AG10803 (cell line): ENCODE measurements around the gene ZBTB16.

ENCODE experiments used
- DNase-seq: peaks from one replicate; pipeline ENCODE4 v3.0.0; 2010; ENCODE audit warnings: low read depth
- H3K4me3 ChIP-seq: 2 replicates; pipeline ENCODE4 v1.5.1; 2011; ENCODE audit warnings: mild to moderate bottlenecking, low read length, control low read depth
- CTCF ChIP-seq: conservative IDR thresholded peaks from 2 replicates; pipeline ENCODE4 v1.5.1; 2011; ENCODE audit warnings: mild to moderate bottlenecking, low read length, control low read depth, inconsistent platforms

Gene ZBTB16

DNA sequence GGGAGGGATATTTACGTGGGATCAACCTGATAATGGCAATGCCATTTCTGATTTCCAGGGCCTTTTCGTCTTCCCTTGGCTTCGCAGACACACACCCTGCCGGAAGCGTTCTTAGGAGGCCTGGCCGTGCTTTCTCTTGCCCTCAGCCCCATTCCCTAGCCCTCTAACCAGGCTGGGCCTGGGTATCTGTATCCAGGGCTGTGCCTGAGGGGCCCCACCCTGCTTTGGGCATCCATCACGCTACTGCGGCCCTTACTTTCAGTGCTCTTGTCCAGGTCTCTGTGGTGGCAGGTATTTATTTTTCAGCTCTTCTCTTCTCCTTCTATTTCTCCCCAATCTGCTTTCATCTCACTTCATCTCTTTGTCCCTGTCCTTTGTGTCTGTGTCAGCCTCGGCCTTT is 105.0 kb downstream of the ZBTB16 start:
- H3K4me3 ChIP-seq, result no peak overlapping the region
- no peak for DNase-seq
- TF ChIP-seq CTCF, result no peak

- no peak overlapping the region for H3K4me3 ChIP-seq
- TF ChIP-seq CTCF, result no peak
- DNase-seq, result no peak
Observed at GRCh38 chr11:114165326-114166230, 106.1 kb downstream of the ZBTB16 start.

GRCh38 chr11:114166362-114166761 is 106.9 kb downstream of the ZBTB16 start:
- no peak for TF ChIP-seq CTCF
- no peak overlapping the region for H3K4me3 ChIP-seq
- DNase-seq, result no peak

DNA sequence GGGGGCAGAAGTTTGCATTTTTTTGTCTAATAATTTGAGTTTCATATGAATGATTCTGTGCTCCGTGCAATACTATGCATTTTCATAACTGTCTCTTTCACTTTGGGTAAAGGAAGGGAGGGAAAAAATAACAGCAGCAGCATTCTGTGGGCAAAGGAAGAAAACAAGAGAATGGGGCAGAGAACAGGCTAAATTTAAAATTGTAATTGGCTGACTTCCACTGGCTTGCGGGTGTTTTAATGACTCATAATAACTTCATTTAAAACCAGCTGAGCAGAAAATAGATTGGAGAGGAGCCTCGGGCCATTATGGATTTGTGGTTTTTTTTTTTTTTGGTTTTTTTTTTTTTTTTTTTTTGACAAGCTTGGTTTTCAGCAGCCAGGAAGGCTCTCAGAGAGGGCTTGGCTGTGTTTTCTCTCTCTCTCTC is 107.4 kb downstream of the ZBTB16 start:
- DNase-seq, result peak; percentile 91
- TF ChIP-seq CTCF, result no peak
- no peak overlapping the region for H3K4me3 ChIP-seq

DNA sequence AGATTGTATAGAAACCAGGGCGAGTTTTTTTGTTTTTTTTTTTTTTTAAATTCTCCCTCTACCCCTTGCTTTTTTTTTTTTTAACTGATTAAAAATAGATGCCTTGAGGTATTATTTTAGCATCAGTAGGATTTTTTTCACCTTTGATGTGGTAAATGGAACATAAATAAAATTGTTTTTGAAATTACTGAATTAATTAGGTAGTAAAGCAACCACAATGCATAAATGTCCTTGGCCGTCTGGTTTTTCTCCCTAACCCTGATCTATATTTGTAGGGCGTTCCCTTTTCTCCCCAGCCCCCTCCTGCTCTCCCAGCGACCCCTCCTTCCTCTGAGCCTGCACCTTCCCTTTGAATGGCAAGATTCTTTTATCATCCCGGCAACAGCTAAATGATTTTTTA is 107.8 kb downstream of the ZBTB16 start:
- no peak overlapping the region for H3K4me3 ChIP-seq
- DNase-seq, result no peak
- no peak for TF ChIP-seq CTCF

- no peak for DNase-seq
- no peak for TF ChIP-seq CTCF
- no peak overlapping the region for H3K4me3 ChIP-seq
Observed at GRCh38 chr11:114167771-114168448, 108.4 kb downstream of the ZBTB16 start.

GRCh38 chr11:114168691-114169090 is 109.2 kb downstream of the ZBTB16 start:
- DNase-seq, result no peak
- H3K4me3 ChIP-seq, result no peak overlapping the region
- no peak for TF ChIP-seq CTCF
